Stomach (tissue), 9 donors: Measurements from ENCODE around the gene ABCA5. TPM values are rescaled to one million over a fixed set of nuclear protein-coding genes. Genes with fewer than 3 reads are reported as not detected.

Experiments used
- DNase-seq, 2 donors: peaks; one replicate each; pipeline versions ENCODE4 v3.0.0 to v3.0.0-alpha.2; 2013 to 2019
- H3K27ac ChIP-seq, 5 donors: fragments of 200-600 bp in 4 of 5; sonication (generic) in 4 of 5; one replicate each; pipeline ENCODE4 v1.5.1; 2013 to 2019; ENCODE audit warnings: mild to moderate bottlenecking in 1 of 5, moderate library complexity in 1 of 5
- H3K27me3 ChIP-seq, 3 donors: fragments of 200-600 bp; sonication (generic); one replicate each; pipeline ENCODE4 v1.5.1; 2017 to 2019; ENCODE audit warnings: mixed run types in 1 of 3
- H3K36me3 ChIP-seq, 4 donors: fragments of 200-600 bp; sonication (generic); 1 replicate in 3 of 4; 2 replicates in 1 of 4; pipeline ENCODE4 v1.5.1; 2016 to 2019
- H3K4me1 ChIP-seq, 4 donors: fragments of 200-600 bp; sonication (generic); one replicate each; pipeline ENCODE4 v1.5.1; 2016 to 2019
- H3K4me3 ChIP-seq, 4 donors: fragments of 200-600 bp; sonication (generic) in 3 of 4; one replicate each; pipeline ENCODE4 v1.5.1; 2016 to 2019; ENCODE audit warnings: mild to moderate bottlenecking in 1 of 4
- H3K9me3 ChIP-seq, 4 donors: fragments of 200-600 bp; sonication (generic); one replicate each; pipeline ENCODE4 v1.5.1; 2016 to 2019
- EP300 ChIP-seq: sonication (generic); formaldehyde crosslinking; IDR thresholded peaks from one replicate; pipeline ENCODE4 v1.6.1; 2017; ENCODE audit warnings: antibody characterized with exemption
- POLR2A ChIP-seq, 4 donors: fragments of 450-650 bp; IDR thresholded peaks; one replicate each; pipeline ENCODE4 v1.6.1; 2016; ENCODE audit warnings: antibody characterized with exemption in 4 of 4, control low read depth in 2 of 4, mild to moderate bottlenecking in 1 of 4, moderate library complexity in 1 of 4
- POLR2AphosphoS5 ChIP-seq, 3 donors: sonication (generic); formaldehyde crosslinking; IDR thresholded peaks; one replicate each; pipeline ENCODE4 v1.6.1; 2016; ENCODE audit warnings: antibody characterized with exemption in 3 of 3
- WGBS, 5 donors: extraction: QIAGEN DNeasy Blood & Tissue Kit in 3 of 5; methylation state at CpG; one replicate each; pipeline versions ENCODE4 v1.1.5 to v1.1.7; 2013 to 2018; 5-methylcytosine and 5-hydroxymethylcytosine counted together
- intact Hi-C: fragments of 100-400 bp; cut with DNase I; formaldehyde crosslinking; loops from one replicate; pipeline ENCODE4 v1.15.1; 2023; ENCODE audit warnings: low total_unique reads
- polyA plus RNA-seq, 3 donors: library from polyadenylated mRNA; stranded (reverse); fragments of 200-250 nt; gene quantifications; one replicate each; pipeline ENCODE4 v1.2.3, GENCODE V29; 2013
- total RNA-seq, 5 donors: library from RNA; depleted of rRNA; stranded (reverse); fragments of >200 nt; gene quantifications; one replicate each; pipeline versions ENCODE4 v1.1.0 to v1.2.3, GENCODE V29; 2014 to 2016
- TF ChIP-seq, protein P1 (sequence below), 7 experiments: fragments of 450-650 bp in 4 of 7; fragments of 200-600 bp in 3 of 7; sonication (generic) in 3 of 7; IDR thresholded peaks; one replicate each; pipeline ENCODE4 v1.5.1; 2016 to 2019; ENCODE audit warnings: antibody characterized with exemption in 7 of 7, control low read depth in 2 of 7, mild to moderate bottlenecking in 1 of 7
- donor health status: healthy with polysubstance abuse.
- donor health status: Bipolar disorder and iron deficiency.
- donor health status: healthy.

Gene ABCA5
- total and polyA plus RNA-seq, 8 donors: 2.1 to 80.1 (median 29.7) TPM

DNA sequence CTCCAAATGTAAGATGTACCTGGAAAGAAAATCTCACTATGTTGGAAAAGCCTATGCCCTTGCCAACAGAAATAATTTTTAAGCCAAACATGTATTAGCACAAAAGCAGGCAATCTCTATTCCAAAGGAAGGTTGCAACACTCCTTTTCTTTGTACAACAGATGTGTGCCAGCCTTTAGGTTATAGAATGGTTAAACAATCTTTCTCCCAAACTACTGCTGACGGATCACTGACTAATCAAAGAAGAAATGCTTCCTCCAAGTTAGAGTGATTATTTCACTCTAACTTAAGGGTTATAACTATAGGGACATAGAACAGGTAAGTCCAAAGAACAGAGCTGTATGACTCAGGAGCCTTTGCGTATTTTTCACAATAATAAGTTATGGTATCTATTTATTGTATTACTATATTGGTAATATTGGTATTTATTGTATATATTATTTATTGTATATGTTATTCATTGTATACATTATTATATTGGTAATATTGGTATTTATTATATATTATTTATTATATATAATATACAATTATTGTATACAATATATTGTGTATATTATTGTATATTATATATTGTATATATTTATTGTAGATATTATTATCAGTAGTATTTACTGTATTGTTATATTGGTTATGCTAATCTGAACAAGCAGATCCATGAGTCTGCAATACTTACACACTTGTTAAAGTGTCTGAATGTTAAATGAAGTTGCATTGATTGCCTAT lies 36.7 kb upstream of the ABCA5 start:
- no peak for DNase-seq
- intact Hi-C loops: no loop called here

GRCh38 chr17:69361156-69361555 lies 34.2 kb upstream of the ABCA5 start:
- DNase-seq: no peak
- H3K4me1 ChIP-seq: no peaks in the 10 kb centered on the region
- H3K4me3 ChIP-seq: no peak overlapping the region
- no peaks in the 10 kb centered on the region for H3K27me3 ChIP-seq
- no peak overlapping the region for H3K27ac ChIP-seq
- intact Hi-C loops: no loop called here
- H3K36me3 ChIP-seq: no peaks in the 10 kb centered on the region
- no peaks in the 10 kb centered on the region for H3K9me3 ChIP-seq
- TF ChIP-seq EP300 (no peak), POLR2A (IDR thresholded peaks at IDR 0.05) (no peak), POLR2AphosphoS5 (IDR thresholded peaks at IDR 0.05) (no peak)
- TF ChIP-seq, protein P1, sequence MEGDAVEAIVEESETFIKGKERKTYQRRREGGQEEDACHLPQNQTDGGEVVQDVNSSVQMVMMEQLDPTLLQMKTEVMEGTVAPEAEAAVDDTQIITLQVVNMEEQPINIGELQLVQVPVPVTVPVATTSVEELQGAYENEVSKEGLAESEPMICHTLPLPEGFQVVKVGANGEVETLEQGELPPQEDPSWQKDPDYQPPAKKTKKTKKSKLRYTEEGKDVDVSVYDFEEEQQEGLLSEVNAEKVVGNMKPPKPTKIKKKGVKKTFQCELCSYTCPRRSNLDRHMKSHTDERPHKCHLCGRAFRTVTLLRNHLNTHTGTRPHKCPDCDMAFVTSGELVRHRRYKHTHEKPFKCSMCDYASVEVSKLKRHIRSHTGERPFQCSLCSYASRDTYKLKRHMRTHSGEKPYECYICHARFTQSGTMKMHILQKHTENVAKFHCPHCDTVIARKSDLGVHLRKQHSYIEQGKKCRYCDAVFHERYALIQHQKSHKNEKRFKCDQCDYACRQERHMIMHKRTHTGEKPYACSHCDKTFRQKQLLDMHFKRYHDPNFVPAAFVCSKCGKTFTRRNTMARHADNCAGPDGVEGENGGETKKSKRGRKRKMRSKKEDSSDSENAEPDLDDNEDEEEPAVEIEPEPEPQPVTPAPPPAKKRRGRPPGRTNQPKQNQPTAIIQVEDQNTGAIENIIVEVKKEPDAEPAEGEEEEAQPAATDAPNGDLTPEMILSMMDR (IDR thresholded peaks at IDR 0.05): no peak

More for the DNA sequence above, 36.7 kb upstream of the ABCA5 start:
- Histone ChIP-seq H3K9me3 (no peaks in the 10 kb centered on the region), H3K4me3 (no peak overlapping the region), H3K36me3 (no peaks in the 10 kb centered on the region), H3K27ac (no peak overlapping the region), H3K27me3 (no peaks in the 10 kb centered on the region), H3K4me1 (no peaks in the 10 kb centered on the region)
- TF ChIP-seq POLR2A (IDR thresholded peaks at IDR 0.05) (no peak), POLR2AphosphoS5 (IDR thresholded peaks at IDR 0.05) (no peak), EP300 (no peak)
- TF ChIP-seq, protein P1 (IDR thresholded peaks at IDR 0.05): no peak
- whole genome bisulfite sequencing, 5 donors: 61 to 74% (median 66%) methylated on average over 2 of the region's 2 CpGs

- Histone ChIP-seq H3K27ac (no peak overlapping the region), H3K4me1 (no peaks in the 10 kb centered on the region), H3K4me3 (no peak overlapping the region), H3K27me3 (no peaks in the 10 kb centered on the region), H3K36me3 (no peaks in the 10 kb centered on the region), H3K9me3 (no peaks in the 10 kb centered on the region)
- intact Hi-C loops: no loop called here
- TF ChIP-seq POLR2A (IDR thresholded peaks at IDR 0.05): no peak
- TF ChIP-seq POLR2AphosphoS5 (IDR thresholded peaks at IDR 0.05): no peak
- 73 to 84% (median 77%) methylated on average over 3 of the region's 3 CpGs for WGBS, 5 donors
- DNase-seq: peak in 1 of 2 donors; percentile 28
Measured at GRCh38 chr17:69358688-69359596, 32.0 kb upstream of the ABCA5 start.

GRCh38 chr17:69357701-69358100 lies 30.8 kb upstream of the ABCA5 start:
- TF ChIP-seq POLR2A (IDR thresholded peaks at IDR 0.05) (no peak), EP300 (no peak), POLR2AphosphoS5 (IDR thresholded peaks at IDR 0.05) (no peak)
- TF ChIP-seq, protein P1 (IDR thresholded peaks at IDR 0.05): no peak
- Histone ChIP-seq H3K4me3 (no peak overlapping the region), H3K36me3 (no peaks in the 10 kb centered on the region), H3K4me1 (no peaks in the 10 kb centered on the region), H3K27ac (no peak overlapping the region), H3K27me3 (no peaks in the 10 kb centered on the region), H3K9me3 (no peaks in the 10 kb centered on the region)
- intact Hi-C loops: no loop called here
- 26 to 52% (median 28%) methylated on average over 2 of the region's 2 CpGs for WGBS, 5 donors
- no peak for DNase-seq
